Tibial nerve (tissue), 3 donors: ENCODE measurements around the gene AURKAIP1.
"Not testable (repeated sequence)": the region's sequence is repeated elsewhere in the genome, so short reads cannot be mapped to it uniquely, and the experiment has no call there.

Experiments used
- POLR2A ChIP-seq, 2 donors: fragments of 450-650 bp; IDR thresholded peaks; one replicate each; pipeline ENCODE4 v1.6.1; 2017; ENCODE audit warnings: antibody characterized with exemption in 2 of 2, mild to moderate bottlenecking in 2 of 2, moderate library complexity in 2 of 2
- TF ChIP-seq, protein P1 (sequence below), 5 experiments: fragments of 200-600 bp in 3 of 5; fragments of 450-650 bp in 2 of 5; sonication (generic) in 3 of 5; IDR thresholded peaks; one replicate each; pipeline ENCODE4 v1.5.1; 2016 to 2019; ENCODE audit warnings: antibody characterized with exemption in 5 of 5, mild to moderate bottlenecking in 3 of 5, moderate library complexity in 2 of 5

DNA sequence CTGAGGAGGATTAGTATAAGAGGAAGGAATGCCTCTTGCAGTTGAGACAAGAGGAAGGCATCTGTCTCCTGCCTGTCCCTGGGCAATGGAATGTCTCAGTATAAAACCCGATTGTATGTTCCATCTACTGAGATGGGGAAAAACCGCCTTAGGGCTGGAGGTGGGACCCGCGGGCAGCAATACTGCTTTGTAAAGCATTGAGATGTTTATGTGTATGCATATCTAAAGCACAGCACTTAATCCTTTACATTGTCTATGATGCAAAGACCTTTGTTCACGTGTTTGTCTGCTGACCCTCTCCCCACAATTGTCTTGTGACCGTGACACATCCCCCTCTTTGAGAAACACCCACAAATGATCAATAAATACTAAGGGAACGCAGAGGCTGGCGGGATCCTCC is 35.2 kb upstream of the AURKAIP1 start:
- TF ChIP-seq POLR2A (IDR thresholded peaks at IDR 0.05), result not testable (repeated sequence)
- TF ChIP-seq, protein P1, sequence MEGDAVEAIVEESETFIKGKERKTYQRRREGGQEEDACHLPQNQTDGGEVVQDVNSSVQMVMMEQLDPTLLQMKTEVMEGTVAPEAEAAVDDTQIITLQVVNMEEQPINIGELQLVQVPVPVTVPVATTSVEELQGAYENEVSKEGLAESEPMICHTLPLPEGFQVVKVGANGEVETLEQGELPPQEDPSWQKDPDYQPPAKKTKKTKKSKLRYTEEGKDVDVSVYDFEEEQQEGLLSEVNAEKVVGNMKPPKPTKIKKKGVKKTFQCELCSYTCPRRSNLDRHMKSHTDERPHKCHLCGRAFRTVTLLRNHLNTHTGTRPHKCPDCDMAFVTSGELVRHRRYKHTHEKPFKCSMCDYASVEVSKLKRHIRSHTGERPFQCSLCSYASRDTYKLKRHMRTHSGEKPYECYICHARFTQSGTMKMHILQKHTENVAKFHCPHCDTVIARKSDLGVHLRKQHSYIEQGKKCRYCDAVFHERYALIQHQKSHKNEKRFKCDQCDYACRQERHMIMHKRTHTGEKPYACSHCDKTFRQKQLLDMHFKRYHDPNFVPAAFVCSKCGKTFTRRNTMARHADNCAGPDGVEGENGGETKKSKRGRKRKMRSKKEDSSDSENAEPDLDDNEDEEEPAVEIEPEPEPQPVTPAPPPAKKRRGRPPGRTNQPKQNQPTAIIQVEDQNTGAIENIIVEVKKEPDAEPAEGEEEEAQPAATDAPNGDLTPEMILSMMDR (IDR thresholded peaks at IDR 0.05), result not testable (repeated sequence)
